H1 (cell line): ENCODE measurements around the gene CEACAM5. TPM values are rescaled to one million over a fixed set of nuclear protein-coding genes. Genes with fewer than 3 reads are reported as not detected.

ENCODE experiments used
- CHD2 ChIP-seq: IDR thresholded peaks from 2 replicates; pipeline ENCODE4 v1.6.1; 2012; ENCODE audit warnings: low read length, improper control_type of control experiment
- EP300 ChIP-seq, 2 experiments: IDR thresholded peaks; 1 replicate in 1 of 2; 2 replicates in 1 of 2; pipeline ENCODE4 v1.6.1; 2011 to 2012; ENCODE audit warnings: low read depth in 2 of 2, low read length in 2 of 2, mild to moderate bottlenecking in 2 of 2, borderline replicate concordance in 1 of 2, inconsistent platforms in 1 of 2, moderate library complexity in 1 of 2
- NANOG ChIP-seq: IDR thresholded peaks from 2 replicates; pipeline ENCODE4 v1.6.1; 2011; ENCODE audit warnings: low read length, low read depth, mild to moderate bottlenecking, inconsistent platforms; ENCODE audit not compliant: insufficient read depth, poor library complexity, severe bottlenecking
- TAF7 ChIP-seq: optimal IDR thresholded peaks from 2 replicates; pipeline ENCODE3; 2011; ENCODE audit warnings: low read depth, mild to moderate bottlenecking, inconsistent platforms, low read length, moderate library complexity, borderline replicate concordance
- TCF12 ChIP-seq: IDR thresholded peaks from 2 replicates; pipeline ENCODE4 v1.6.1; 2011; ENCODE audit warnings: low read depth, mild to moderate bottlenecking, low read length
- polyA plus RNA-seq, 7 experiments: library from polyadenylated mRNA; depleted of rRNA in 3 of 7; stranded (reverse) in 5 of 7; unstranded in 2 of 7; fragments of >200 nt in 5 of 7; fragments of 200-250 nt in 2 of 7; gene quantifications; 1 replicate in 5 of 7; 2 replicates in 1 of 7; 4 replicates in 1 of 7; pipeline versions ENCODE4 v1.2.1 to v1.2.3, GENCODE V29; 2011 to 2013; ENCODE audit warnings: missing spikeins in 2 of 7, mixed read lengths in 2 of 7
- total RNA-seq: library from RNA; stranded (reverse); fragmentation: NEBNext Ultra II Directional; extraction: Animal tissue kit (Norgen Biotek cat#: 25700); gene quantifications from 2 replicates; pipeline ENCODE4 v1.2.1, GENCODE V29; 2021

The CEACAM5 gene
- total and polyA plus RNA-seq, 2 of the 8 experiments (the other 6 are each of a cell fraction or from before 2014, with no cell fraction given) = not detected

DNA sequence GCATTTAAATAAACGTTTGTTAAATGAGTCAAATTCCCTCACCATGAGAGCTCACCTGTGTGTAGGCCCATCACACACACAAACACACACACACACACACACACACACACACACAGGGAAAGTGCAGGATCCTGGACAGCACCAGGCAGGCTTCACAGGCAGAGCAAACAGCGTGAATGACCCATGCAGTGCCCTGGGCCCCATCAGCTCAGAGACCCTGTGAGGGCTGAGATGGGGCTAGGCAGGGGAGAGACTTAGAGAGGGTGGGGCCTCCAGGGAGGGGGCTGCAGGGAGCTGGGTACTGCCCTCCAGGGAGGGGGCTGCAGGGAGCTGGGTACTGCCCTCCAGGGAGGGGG lies 8.5 kb upstream of the CEACAM5 start (continued):
- no peak for TF ChIP-seq NANOG
- no peak for TF ChIP-seq TAF7
- TF ChIP-seq TCF12 = no peak
- TF ChIP-seq CHD2 = no peak
- TF ChIP-seq EP300 (IDR thresholded peaks at IDR 0.05; ENCODE audit: borderline replicate concordance in 1 of 2, low read depth in 2 of 2, low read length in 2 of 2) = no peak
